PC-3 (cell line): ENCODE results near the gene FGGY. TPM values are rescaled to one million over a fixed set of nuclear protein-coding genes. Genes with fewer than 3 reads are reported as not detected.

Experiments used
- ATAC-seq: fragments of 200-7000 bp; cut with Tn5 transposase; 2 replicates; pipeline ENCODE4 v1.9.1; 2020; ENCODE audit warnings: mild to moderate bottlenecking, moderate library complexity
- BruUV-seq: library from RNA; stranded (reverse); fragments of 400-500 nt; replicated peaks from 2 replicates; lab custom pipeline; 2021; lab: Mats Ljungman, UMichigan
- CTCF ChIA-PET: fragments of 300-600 bp; sonication (Branson Sonifier 250); formaldehyde crosslinking; loops from one replicate; lab custom pipeline; 2022; ENCODE audit warnings: antibody characterized with exemption; lab: Charles Lee
- POLR2A ChIA-PET: fragments of 300-600 bp; sonication (Branson Sonifier 250); formaldehyde crosslinking; loops from one replicate; lab custom pipeline; 2022; ENCODE audit warnings: antibody characterized with exemption; ENCODE audit not compliant: unreplicated experiment; lab: Charles Lee
- DNase-seq: peaks from one replicate; pipeline ENCODE4 v3.0.0-alpha.2; 2015
- H2AFZ ChIP-seq: fragments of 300-600 bp; sonication (generic); 2 replicates; pipeline ENCODE4 v1.6.0; 2016; ENCODE audit warnings: antibody characterized with exemption, low read length
- H3F3A ChIP-seq: fragments of 300-600 bp; sonication (generic); one replicate; pipeline ENCODE4 v1.6.0; 2017; ENCODE audit warnings: antibody characterized with exemption, low read length, control low read depth, mild to moderate bottlenecking; ENCODE audit not compliant: unreplicated experiment
- H3K27ac ChIP-seq: fragments of 300-600 bp; sonication (generic); 2 replicates; pipeline ENCODE4 v1.5.1; 2016; ENCODE audit warnings: mild to moderate bottlenecking, low read length
- H3K27me3 ChIP-seq: fragments of 300-600 bp; sonication (generic); 2 replicates; pipeline ENCODE4 v1.6.1; 2016; ENCODE audit warnings: low read length, mixed read lengths
- H3K36me3 ChIP-seq: fragments of 300-600 bp; sonication (generic); 2 replicates; pipeline ENCODE4 v1.6.1; 2016; ENCODE audit warnings: low read depth, mixed run types, low read length, mixed read lengths
- H3K4me1 ChIP-seq: fragments of 300-600 bp; sonication (generic); 2 replicates; pipeline ENCODE4 v1.5.1; 2016; ENCODE audit warnings: low read length; ENCODE audit not compliant: insufficient read depth
- H3K4me2 ChIP-seq: fragments of 300-600 bp; sonication (generic); 2 replicates; pipeline ENCODE4 v1.6.0; 2016; ENCODE audit warnings: low read length
- H3K4me3 ChIP-seq: fragments of 300-600 bp; sonication (generic); 2 replicates; pipeline ENCODE4 v1.5.1; 2016; ENCODE audit warnings: mild to moderate bottlenecking, low read length, mixed read lengths
- H3K79me2 ChIP-seq: fragments of 300-600 bp; sonication (generic); 2 replicates; pipeline ENCODE4 v1.6.1; 2017; ENCODE audit warnings: low read length, mixed read lengths
- H3K9ac ChIP-seq: fragments of 300-600 bp; sonication (generic); 2 replicates; pipeline ENCODE4 v1.6.0; 2016; ENCODE audit warnings: mild to moderate bottlenecking, low read length
- H3K9me2 ChIP-seq: fragments of 300-600 bp; sonication (generic); replicated peaks from 2 replicates; pipeline ENCODE4 v1.6.1; 2016; ENCODE audit warnings: mixed run types, low read length, mixed read lengths
- H3K9me3 ChIP-seq: fragments of 300-600 bp; sonication (generic); 2 replicates; pipeline ENCODE4 v1.6.1; 2016; ENCODE audit warnings: low read length, mixed read lengths
- H4K20me1 ChIP-seq: fragments of 300-600 bp; sonication (generic); 2 replicates; pipeline ENCODE4 v1.6.1; 2016; ENCODE audit warnings: low read length, mixed read lengths
- EZH2 ChIP-seq: fragments of 300-600 bp; sonication (generic); IDR thresholded peaks from one replicate; pipeline ENCODE4 v1.6.1; 2017; ENCODE audit warnings: antibody characterized with exemption, mild to moderate bottlenecking, low read length; ENCODE audit not compliant: unreplicated experiment
- EZH2phosphoT487 ChIP-seq: fragments of 300-600 bp; sonication (generic); IDR thresholded peaks from 2 replicates; pipeline ENCODE4 v1.6.1; 2018; ENCODE audit warnings: mild to moderate bottlenecking, antibody characterized with exemption, low read length, borderline replicate concordance
- intact Hi-C: fragments of 100-400 bp; cut with micrococcal nuclease; formaldehyde crosslinking; loops from 2 replicates; pipeline ENCODE4 v1.9.0; 2023
- total RNA-seq: library from RNA; depleted of rRNA; stranded (reverse); fragments of >200 nt; gene quantifications from 2 replicates; pipeline ENCODE4 v1.2.3, GENCODE V29; 2014
- TF ChIP-seq, protein P1 (sequence below): fragments of 300-600 bp; sonication (generic); conservative IDR thresholded peaks from 2 replicates; pipeline ENCODE4 v1.5.1; 2017; ENCODE audit warnings: antibody characterized with exemption, low read depth, mild to moderate bottlenecking, low read length

Gene FGGY
- total RNA-seq, 1 experiment from 2014 or later: 7.4 TPM

DNA sequence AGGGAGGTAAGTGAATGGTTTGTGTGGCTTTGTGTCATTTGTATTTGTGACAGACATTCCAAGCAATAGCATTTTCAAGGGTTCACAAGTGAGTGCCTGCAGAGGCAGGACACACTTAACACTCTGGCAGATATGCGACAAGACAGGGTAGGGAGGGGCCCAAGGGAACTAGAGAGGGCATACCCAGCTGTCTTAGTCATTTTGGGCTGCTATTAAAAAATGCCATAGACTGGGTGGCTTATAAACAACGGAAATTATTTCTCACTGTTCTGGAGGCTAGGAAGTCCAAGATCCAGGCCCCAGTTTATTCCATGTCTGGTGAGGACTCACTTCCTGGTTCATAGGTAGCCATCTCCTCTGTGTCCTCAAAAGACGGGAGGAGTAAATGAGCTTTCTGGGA, 137.4 kb downstream of the FGGY start:
- Histone ChIP-seq H3K27ac (peak overlapping the region; percentile 84), H4K20me1 (no peaks in the 10 kb centered on the region), H3K9me2 (no peaks in the 10 kb centered on the region), H3K4me2 (peak overlapping the region; percentile 48), H3K9me3 (no peaks in the 10 kb centered on the region), H3K9ac (peak overlapping the region; percentile 66), H3K4me1 (peaks cover 43% of the 10 kb centered on the region), H3K27me3 (no peaks in the 10 kb centered on the region), H3K4me3 (no peak overlapping the region), H2AFZ (peak overlapping the region; percentile 44; the same call in 1 of the 2 replicates), H3K36me3 (no peaks in the 10 kb centered on the region), H3F3A (peaks cover 5% of the 10 kb centered on the region), H3K79me2 (no peaks in the 10 kb centered on the region)
- ChIA-PET POLR2A (interaction anchor here (0.7 to 0.8 kb wide), 2 partner anchors 15 to 287 kb away, joined by 3 to 5 read pairs; no protein-coding TSS in a partner anchor), CTCF (no interaction called here)
- intact Hi-C loops: loop anchor here (2.0 to 5.0 kb wide), 4 partner anchors 48 to 652 kb away; partner anchors contain the start of genes FGGY and JUN
- DNase-seq: peak; percentile 86
- TF ChIP-seq, protein P1, sequence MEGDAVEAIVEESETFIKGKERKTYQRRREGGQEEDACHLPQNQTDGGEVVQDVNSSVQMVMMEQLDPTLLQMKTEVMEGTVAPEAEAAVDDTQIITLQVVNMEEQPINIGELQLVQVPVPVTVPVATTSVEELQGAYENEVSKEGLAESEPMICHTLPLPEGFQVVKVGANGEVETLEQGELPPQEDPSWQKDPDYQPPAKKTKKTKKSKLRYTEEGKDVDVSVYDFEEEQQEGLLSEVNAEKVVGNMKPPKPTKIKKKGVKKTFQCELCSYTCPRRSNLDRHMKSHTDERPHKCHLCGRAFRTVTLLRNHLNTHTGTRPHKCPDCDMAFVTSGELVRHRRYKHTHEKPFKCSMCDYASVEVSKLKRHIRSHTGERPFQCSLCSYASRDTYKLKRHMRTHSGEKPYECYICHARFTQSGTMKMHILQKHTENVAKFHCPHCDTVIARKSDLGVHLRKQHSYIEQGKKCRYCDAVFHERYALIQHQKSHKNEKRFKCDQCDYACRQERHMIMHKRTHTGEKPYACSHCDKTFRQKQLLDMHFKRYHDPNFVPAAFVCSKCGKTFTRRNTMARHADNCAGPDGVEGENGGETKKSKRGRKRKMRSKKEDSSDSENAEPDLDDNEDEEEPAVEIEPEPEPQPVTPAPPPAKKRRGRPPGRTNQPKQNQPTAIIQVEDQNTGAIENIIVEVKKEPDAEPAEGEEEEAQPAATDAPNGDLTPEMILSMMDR: no peak
- TF ChIP-seq EZH2phosphoT487: no peak
- no peak for TF ChIP-seq EZH2
- ATAC-seq: peak; percentile 85
- no TSS peak for BruUV-seq

DNA sequence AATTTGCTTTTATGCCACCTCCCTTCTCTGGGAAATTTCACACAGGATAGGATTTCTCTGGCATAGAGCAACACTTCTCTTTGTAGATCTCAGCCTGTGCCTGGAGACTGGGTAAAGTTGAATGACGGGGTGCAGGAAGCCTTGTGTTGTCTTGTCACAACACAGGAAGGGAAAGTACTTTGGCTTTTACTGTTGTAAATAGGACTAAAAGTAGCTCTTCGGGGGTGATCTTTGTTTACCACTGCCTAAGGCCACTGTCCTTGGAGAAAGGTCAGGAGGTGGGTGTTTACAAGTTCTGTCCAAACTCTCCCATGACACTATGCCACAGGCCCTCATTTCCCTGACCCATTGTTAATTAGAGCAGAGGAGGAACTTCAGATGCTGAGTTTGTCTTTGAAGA, 139.7 kb downstream of the FGGY start:
- POLR2A ChIA-PET: no interaction called here
- BruUV-seq: no TSS peak

DNA sequence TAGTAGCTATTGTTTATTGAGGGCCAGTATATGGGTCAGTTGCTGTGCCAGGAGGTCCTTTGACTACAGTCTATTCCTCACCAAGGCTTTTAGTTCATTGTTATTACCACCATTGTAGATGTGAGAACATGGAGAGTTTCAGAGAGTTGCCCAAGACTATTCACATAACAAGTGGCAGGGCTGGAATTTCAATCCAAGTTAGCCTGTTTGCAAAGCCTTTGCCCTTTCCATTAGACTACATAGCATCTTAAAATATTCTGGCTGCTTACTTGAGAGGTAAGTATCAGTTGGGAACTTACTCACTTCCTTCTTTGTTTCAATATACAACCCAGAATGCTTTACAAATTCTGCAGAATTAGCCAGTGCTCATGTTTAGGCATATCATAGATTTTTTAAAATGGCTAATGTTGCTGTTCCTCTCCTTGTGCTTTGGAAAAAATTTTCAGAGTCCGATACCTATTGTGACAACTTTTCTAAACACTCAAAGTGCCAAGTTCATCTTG, 141.2 kb downstream of the FGGY start:
- Histone ChIP-seq H3K4me1 (peaks cover 34% of the 10 kb centered on the region), H2AFZ (no peak overlapping the region), H3K27me3 (no peaks in the 10 kb centered on the region), H3K79me2 (no peaks in the 10 kb centered on the region), H3K36me3 (no peaks in the 10 kb centered on the region), H4K20me1 (no peaks in the 10 kb centered on the region), H3K4me2 (no peak overlapping the region), H3K9me2 (no peaks in the 10 kb centered on the region), H3K27ac (no peak overlapping the region), H3K9ac (no peak overlapping the region), H3K4me3 (no peak overlapping the region), H3F3A (peaks cover 5% of the 10 kb centered on the region), H3K9me3 (no peaks in the 10 kb centered on the region)
- ChIA-PET POLR2A (no interaction called here), CTCF (no interaction called here)
- DNase-seq: no peak
- ATAC-seq: no peak
- TF ChIP-seq EZH2phosphoT487 (no peak), EZH2 (no peak)
- TF ChIP-seq, protein P1: no peak
- no TSS peak for BruUV-seq
- intact Hi-C loops: no loop called here

More for the DNA sequence above, 139.7 kb downstream of the FGGY start:
- no peak overlapping the region for H3K4me2 ChIP-seq
- ATAC-seq (no peak), DNase-seq (no peak)
- H3K27ac ChIP-seq: no peak overlapping the region
- H2AFZ ChIP-seq: no peak overlapping the region
- no peaks in the 10 kb centered on the region for H3K79me2 ChIP-seq
- H4K20me1 ChIP-seq: no peaks in the 10 kb centered on the region
- H3K9me3 ChIP-seq: no peaks in the 10 kb centered on the region
- no peaks in the 10 kb centered on the region for H3K36me3 ChIP-seq
- H3K9me2 ChIP-seq: no peaks in the 10 kb centered on the region
- intact Hi-C loops: no loop called here
- H3K4me3 ChIP-seq: no peak overlapping the region
- peaks cover 35% of the 10 kb centered on the region for H3K4me1 ChIP-seq
- TF ChIP-seq, protein P1: no peak
- TF ChIP-seq EZH2phosphoT487 (no peak), EZH2 (no peak)
- no peaks in the 10 kb centered on the region for H3K27me3 ChIP-seq
- peaks cover 5% of the 10 kb centered on the region for H3F3A ChIP-seq
- H3K9ac ChIP-seq: no peak overlapping the region
- CTCF ChIA-PET: no interaction called here
